Stimulated activated CD4-positive, alpha-beta T cell treated with anti-CD3 and anti-CD28 coated beads, Interleukin-1b, Interleukin-23, amount 100 ng/mL, for 24 hours (primary cell): ENCODE data around the gene LTO1.

Source experiments
- DNase-seq, 4 experiments: peaks; one replicate each; pipeline ENCODE4 v3.0.0-alpha.2; 2020; ENCODE audit warnings: low read depth in 4 of 4, low spot score in 1 of 4

LTO1 gene

DNA sequence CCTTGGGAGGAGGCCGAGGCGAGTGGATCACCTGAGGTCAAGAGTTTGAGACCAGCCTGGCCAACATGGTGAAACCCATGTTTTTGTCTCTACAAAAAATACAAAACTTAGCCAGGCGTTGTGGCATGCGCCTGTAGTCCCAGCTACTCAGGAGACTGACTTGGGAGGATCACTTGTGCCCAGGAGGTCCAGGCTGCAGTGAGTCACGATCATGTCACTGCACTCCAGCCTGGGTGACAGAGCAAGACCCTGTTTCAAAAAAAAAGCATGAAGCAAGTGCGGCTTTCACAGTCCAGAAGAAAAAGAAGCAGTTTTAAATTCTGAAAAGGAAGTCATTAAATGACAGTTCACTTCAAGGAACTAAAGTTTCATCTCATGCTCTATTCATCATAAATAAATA is 7.1 kb upstream of the LTO1 start:
- DNase-seq: no peak

DNA sequence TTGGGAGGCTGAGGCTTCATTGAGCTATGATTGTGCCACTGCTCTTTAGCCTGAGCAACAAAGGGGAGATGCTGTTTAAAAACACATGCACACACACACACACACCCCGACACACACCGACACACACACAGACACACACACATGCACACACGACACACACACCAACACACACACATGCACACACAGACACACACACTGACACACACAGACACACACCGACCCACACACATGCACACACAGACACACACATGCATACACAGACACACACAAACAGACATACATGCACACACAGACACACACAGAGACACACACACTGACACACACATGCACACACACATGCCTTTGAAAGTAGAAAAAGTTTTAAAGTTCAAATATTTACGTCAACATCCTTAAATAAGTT is 5.5 kb upstream of the LTO1 start:
- no peak for DNase-seq

DNA sequence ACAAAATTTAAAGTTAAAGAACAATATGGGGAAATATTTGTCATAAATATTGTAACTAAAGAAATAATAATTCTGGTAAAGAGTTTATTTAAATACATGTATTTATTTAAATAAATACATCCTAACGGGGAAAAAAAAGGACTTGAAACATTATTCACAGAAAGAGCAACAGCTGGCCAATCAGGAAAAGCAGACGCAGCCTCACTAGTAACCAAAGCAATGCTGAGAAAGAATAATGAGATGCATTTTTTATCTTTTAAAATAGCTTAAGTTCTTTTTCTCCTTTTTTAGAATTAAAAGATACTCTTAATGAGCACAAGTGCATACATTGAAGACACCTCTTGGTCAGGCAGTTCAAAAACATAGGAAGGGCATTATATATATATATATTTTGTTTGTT is 2.6 kb upstream of the LTO1 start:
- DNase-seq: no peak

DNA sequence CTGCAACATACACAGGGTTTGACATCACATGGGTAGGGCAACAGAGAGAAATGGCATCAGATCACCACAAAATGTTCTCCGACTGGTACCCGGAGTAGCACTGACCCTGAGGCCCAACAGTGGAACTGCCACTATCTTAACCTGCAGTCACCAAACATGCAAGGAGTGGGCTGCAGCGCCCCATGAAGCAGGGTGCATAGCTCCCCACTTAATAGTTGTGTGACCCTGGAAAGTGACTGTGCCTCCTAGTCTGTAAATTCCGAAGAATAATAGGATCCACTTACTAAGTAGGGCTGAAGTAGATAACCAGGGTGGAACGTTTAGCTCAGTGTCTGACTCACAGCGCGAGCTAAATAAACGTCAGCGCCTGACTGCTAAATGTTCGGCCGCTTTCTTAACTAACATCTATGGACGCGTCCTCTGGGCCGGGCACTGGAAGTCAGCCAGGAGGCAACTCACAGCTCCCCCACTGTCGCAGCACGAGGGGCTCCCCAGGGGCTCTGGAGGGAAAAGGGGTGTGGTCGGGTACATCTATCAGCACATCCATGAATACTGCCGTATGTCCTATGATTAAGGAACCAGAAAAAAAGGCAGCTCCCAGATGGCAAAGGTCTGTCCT is 777 bp downstream of the LTO1 start:
- no peak for DNase-seq

DNA sequence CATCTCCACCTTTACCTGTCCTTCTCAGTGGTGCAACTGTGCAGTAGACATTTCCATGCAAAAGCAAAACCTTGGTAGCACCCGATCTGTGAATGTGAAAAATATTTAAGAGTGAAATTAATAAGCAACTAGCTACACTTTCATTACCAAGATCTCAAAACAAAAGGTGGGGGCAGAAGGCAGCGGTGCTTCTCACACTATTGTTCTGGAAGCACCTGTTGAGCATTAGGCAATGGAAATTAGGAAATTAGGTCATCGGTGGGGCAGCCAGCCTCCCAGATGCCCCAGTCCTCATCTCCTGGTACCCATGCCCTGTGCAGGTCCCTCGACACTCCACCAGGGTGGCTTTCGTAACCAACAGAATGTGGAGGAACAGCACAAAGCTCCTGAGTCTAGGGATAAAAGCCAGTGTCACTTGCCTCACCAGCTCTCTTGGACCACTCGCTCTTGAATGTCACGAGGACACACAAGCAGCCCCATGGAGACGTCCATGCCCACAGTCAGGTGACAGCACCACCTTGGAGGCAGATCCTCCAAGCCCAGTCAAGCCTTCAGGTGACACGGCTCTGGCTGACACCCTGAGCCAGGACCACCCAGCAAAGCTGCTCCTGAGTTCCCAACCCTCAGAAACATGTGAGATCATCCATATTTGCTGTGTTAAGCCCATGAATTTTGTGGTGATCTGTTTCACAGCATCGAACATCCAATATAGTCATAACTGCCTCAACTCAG is 3.3 kb downstream of the LTO1 start:
- DNase-seq: no peak

DNA sequence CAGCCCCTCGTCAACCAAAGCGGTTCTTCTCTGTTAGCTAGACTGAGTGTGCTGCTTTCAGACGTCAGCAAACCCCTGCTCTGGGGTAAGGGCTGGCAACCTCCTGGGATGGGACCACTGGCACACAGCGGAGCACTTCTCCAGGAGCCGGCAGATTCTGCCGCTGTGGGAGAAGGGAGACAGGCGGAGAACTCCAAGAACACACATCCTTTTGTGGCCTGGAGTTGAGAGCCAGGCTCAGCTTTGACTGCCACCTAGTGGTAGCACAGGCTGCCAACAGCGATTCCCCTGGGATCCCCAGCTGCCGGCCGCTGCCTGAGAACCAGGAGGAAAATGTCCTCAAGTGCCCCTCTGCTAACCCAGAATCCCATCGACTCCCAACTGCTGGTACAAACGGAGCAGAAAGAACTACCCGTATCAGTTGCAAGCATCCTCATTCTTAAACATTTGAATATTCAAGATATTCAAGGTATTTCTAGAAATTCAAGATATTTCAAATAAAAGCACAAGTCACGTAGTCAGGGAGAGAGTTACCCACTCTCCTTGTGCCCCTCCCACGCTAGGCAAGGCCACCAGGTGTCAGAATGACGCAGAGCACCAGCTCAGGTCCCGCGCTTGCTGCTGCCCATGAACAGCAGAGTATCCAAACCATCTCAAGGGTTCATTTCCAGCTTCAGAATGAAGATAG is 4.9 kb downstream of the LTO1 start:
- DNase-seq: peak in 3 of 4 experiments; percentile 40 to 44 (median 43)

DNA sequence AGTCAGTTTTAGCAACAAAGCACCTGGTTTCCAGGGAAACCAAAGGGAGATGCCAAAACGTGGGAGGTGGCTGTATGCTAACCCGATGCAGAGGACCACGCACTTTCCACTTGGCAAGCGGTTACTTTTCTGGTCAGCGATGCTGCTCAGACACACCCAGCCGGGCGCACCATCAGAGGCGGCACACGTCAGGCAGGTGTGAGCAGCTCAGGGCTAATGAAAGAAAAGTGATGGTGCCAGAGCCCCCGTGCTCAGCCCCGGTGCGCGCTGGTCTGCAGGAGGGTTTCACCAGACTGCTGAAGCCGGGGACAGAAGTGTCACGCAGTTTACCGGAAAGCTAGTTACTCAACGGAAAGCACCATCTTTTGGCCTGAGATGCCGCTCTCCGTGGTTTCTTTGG is 5.7 kb downstream of the LTO1 start:
- no peak for DNase-seq

DNA sequence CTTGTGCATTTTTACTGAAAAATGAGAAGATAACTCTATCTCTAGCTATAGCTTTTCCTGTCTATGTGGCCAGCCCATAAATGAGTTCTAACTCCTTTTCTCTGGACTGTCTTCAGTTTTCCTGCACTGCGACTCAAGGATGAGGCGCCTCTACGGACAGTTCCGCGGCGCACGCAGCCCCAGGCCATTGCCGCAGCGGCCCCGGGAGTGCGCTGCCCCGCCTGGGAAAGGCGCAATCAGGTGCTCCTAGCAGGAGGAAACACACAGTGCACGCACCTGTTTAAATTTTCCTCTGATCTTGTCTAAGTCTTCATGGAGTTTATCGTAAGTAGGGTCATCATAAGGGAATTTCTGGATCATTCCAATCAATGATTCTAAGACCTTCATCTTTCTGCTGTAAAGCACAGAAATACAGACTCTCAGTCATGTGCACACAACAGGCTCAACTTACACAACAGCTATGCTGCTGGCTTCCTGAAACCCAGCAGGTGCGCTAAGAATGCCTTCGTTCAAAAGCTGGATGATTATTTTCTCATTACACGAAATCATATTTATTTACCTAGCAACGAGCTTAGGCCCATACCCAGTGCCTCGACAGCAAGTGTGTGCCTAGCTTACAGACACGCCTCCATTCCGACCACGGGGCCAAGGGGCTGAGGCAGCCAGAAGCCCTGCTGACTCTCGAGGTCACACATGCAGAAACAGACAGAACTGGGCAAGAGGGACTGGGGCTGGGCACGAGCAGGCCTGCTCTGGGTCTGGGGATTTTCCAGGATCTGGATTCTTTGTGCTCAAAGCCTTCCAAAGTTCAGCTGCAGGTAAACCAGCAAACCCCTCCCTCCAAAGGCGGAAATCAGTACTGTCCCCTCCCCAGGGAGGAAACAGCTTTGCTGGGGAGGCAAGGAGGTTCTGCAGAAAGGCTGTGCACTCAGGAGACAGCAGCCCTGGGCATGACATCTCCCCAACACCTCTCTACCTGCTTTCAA is 7.2 kb downstream of the LTO1 start:
- no peak for DNase-seq

DNA sequence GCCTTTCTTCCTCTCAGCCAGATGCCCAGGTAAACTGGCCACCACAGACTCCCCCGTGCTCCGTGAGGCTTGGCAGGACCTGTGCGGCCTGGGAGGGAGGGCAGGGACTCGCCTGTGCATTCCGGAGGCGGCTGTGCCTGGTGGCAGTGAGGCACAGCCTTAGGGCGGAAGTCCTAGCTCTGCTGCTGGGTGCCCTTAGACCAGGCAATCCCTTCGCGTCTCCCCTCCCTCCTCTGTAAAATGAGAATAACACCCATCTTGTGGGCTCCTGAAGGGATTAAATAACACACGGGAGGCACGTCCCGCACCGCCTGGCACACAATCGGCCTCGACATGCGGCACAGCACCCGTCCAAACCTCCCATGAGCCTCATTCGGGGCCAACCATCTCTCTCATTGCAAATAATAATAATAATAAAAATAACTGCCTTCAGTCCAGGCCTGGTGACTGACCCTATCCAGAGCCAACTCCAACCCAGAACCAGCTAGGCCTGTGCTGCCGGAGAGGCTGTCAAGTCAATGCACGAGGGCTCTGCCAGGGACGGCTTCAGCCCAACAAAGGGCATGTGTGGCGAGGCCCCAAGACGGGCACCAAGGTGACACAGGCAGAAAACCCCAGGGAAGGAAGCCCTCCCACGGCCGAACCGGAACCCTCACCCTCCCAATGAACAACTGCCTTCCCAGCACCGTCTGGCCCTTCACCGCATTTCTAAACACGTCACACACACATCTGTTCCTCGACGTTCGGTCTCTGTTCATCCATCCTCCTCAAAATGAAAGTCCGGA is 8.2 kb downstream of the LTO1 start:
- no peak for DNase-seq

DNA sequence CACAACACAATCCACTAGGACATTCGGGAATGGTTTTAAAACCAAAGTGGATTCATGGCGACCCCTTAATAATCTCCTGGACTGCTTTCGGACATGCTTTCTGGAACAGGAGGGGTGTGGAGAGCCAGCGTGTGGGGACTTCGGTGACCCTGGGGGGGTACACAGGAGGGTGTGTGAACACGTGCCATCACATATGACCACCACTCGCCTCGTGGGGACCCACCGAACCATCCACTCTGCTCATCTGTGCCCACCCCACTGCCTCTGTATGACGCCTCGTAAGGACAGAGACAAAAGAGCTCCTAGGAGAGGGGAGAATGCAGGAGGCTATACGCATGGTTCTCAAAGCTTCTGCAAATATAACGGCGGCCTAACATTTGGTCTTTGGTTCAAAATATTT is 8.9 kb downstream of the LTO1 start:
- DNase-seq: no peak

DNA sequence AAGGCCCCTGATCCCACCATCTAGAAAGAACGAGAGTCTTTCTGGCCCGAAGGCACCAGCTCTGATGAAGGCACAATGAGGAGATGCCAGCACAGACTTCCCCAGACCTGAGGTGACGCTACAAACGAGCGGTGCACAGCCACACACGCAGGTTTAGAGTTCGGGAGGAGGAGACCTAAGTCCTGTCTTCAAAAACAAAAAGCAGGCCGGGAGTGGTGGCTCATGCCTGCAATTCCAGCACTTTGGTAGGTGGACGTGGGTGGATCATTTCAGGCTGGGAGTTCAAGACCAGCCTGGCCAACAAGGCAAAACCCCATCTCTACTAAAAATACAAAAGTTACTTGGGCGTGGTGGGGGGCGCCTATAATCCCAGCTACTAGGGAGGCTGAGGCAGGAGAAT is 9.5 kb downstream of the LTO1 start:
- DNase-seq: no peak

DNA sequence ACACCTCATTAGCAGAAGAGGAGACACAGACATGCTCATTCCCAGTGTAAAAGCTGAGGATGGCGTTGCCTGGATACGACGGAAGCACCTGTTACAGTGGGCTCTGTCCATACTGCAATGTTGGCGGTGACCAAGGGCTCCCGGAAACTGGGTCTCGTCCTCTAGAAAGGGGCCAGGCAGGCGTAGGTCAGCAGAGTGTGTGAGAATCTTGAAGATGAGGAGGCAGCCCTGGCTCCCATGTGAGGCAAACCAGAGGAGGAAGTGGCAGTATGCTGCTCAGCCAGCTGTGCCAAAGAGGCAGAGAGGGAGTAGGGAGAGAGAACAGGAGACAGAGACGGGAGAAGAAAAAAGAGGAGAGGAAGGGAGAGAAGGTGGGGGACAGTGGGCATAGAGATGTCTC is 10.3 kb downstream of the LTO1 start:
- DNase-seq: no peak

DNA sequence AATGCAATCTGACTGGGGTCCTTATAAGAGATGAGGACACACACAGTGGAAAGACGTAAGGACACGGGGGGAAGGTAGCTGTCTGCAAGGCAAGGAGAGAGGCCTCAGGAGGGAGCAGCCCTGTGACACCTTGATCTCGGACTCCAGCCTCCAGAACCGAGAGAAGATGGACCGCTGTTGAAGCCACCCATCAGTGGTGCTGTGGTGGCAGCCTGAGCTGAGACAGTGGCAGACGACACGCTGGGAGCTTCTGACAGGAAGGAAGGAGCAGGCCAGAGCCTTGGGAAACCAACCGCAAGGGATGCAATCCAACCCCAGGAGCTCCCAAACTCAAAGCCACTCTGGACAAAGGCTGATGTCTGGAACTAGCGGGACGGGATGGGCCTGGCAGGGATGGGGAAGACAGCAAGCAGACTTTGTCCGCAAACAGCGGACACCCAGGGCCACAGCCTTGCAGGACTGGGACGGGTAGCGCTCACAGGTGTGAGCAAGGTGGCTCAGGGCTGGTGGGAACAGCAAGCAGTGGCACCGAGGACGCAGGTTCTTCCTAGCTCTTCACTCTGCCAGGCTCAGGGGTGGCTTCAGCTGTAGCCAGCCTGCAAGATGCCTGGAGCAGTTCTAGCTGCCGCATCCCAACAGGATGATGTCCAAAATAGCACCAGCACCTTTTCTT is 10.9 kb downstream of the LTO1 start:
- no peak for DNase-seq

DNA sequence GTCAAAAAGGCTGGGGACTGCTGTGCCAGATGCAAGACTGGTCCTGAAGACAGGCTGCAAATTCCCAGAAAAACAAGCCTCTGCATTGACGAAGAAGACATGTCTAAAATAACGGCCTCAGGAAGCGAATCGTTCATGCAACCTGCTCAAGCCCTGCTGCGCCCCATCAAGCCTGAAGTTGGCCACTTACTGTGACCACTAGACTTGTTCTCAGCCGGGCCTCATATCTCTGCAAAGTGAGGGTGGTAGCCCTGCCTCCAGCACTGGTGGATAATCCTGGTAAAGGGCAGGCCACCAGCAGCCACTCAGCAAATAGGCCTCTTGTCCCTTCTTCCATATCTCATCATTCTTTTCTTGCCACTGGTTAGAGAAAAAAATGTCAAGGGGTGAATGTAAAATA is 11.8 kb downstream of the LTO1 start:
- DNase-seq: no peak

DNA sequence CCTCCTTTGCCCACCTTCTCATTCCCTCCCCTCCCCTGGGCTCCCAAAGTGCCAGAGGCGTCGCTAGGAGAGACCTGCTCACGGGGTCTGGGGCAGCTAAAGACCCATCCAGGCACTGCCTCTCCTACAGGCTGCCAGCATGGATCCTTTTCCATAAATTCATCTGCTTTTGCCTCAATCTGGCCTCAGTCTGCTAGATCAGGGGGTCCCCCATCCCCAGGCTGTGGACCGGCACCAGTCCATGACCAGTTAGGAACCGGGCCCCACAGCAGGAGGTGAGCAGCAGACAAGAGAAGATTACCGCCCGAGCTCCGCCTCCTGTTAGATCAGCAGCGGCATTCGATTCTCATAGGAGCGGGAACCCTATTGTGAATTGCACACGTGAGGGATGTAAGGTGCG is 12.3 kb downstream of the LTO1 start:
- no peak for DNase-seq

DNA sequence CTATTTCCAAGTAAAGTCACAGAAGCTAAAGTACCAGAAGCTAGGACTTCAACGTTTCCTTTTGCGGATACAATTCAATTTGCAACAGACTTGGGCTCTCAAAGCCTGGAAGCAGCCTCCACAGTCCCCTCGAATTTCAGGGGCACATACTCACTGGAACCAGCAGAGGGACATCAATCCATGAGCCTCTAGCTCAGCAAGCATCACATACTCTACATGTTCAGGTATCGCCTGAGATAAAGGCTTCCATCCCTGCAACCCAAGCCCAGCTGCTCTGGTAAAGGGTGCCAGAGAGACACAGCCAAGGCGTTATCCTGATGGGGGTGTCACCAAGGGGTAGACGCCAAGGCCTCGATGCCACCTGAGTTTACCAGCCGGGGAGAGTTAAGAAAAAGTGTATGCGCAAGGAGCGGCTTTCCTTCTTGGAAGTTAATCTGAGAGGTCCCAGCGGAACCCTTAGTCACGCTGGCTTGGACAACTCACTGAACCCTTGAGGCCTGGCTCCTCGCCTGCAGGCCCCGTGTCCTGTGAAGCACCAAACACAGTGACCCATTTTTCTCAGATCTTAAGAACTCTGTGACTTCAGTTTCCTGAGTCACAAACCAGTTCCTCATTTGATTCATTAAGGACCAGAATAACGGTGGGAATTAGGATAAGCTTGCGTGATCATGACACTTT is 13.0 kb downstream of the LTO1 start:
- no peak for DNase-seq

DNA sequence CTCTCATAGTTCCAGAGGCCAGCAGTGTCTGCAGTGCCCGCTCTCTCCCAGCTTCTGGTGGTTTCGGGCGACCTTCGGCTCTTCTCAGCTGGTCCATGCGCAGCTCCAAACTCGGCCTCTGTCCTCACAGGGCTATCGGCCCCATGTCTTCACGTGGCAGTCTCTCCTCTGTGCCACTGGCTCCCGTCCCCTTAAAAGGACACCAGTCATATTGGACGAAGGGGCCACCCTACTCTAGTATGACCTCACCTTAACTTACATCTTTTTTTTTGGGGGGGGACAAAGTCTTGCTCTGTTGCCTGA is 13.8 kb downstream of the LTO1 start:
- no peak for DNase-seq

DNA sequence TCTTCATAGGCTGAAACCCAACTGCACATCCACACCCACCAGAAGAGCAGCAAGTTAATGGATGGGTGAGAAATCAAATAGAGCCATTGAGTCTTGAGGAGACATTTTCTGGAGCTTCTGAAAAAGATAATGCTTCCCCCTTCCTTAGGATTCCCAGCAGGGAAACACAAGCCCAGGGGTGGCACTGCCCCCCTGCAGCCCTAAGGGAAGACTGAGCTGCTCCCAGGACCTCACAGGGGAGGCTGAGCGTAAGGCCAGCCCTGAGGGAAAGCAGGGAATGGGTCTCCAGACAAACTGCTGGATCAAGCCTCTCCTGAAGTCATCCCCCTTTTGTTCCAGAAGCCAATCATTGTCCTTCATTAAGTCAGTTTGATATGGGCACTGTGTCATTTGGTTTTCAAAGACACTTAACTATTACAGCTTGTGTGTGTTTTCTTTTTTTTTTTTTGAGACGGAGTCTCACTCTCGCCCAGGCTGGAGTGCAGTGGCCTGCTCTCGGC is 15.1 kb downstream of the LTO1 start:
- no peak for DNase-seq

DNA sequence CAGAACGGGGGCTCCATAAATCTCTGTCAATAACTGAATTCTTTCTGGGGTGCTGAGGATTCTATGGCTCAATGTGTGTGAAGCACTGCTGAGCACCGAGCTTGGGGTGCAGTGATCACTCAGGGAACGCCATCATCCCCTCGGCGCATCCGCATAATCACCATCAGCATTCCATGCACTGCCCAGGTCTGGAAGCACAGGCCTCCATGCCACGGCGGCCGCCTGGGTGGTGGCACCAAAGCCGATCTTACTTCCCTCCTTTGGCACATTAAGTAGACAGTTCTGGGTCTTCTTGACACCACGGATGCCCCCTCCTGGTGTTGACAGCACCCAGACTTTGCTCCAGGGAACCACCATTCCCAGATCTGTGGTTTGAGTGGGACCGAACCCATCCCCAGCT is 15.6 kb downstream of the LTO1 start:
- no peak for DNase-seq
